HS-5 (cell line): ENCODE measurements around the gene PDE11A.

Source experiments
- DNase-seq: peaks from one replicate; pipeline ENCODE4 v3.0.0-alpha.2; 2012; ENCODE audit warnings: low read depth

The PDE11A gene

DNA sequence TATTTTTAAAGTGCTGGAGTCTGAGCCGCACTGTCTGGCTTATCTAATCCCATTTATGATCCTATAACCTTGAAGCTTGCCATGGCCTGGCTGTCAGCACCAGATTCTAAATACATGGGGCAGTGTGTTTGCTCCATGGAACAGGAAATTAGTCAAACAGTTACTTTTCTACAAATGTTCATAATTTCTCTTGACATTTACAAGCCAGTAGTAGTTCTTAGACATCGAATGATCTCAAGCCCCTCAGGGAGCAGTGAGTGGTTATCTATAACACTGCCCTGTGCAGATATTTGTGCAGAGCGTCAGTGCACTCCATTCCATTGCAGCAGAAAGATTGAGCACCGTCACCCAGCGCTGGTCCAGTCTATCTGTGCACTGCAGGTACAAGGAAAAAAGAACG lies 474.8 kb downstream of the PDE11A start:
- no peak for DNase-seq

DNA sequence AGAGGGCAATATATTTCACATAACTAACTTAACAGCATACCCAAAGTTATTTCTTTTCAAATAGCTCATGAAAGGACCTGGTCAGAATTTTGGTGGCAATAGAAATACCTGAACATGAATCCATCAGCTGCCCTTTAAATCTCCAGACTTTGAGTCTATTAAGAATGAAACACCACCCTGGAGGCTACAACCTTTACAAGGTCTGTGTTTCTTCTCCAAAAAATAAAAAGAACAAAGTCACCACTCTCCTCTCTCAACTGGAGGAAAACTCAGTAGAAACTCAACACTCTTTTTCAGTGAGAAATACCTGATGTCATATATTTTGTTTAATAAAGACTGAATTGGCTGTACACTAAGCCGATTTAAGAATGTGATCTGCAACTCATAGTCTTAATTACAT lies 475.7 kb downstream of the PDE11A start:
- DNase-seq = no peak

GRCh38 chr2:177595126-177595845 lies 477.3 kb downstream of the PDE11A start:
- no peak for DNase-seq

DNA sequence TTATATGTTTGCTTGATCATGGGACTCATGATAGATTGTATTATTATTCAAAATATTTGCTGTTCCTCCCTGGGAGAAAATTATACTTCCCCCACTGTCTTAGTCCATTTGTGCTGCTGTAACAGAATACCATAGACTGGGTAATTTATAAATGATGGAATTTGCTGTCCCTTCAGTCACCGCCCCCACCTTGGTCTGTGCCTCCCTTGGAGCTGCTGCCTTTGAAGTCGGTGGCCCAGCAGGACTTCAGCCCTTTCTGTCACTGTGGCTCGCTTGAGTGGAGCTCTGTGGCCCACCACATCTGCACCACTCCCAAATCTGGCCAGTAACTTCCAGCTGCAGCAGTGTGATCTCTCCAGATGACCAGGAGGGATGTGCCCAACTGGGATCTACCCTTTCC lies 479.2 kb downstream of the PDE11A start:
- DNase-seq = no peak

- DNase-seq = no peak
These were observed 479.6 kb downstream of the PDE11A start for GRCh38 chr2:177592945-177593344.

DNA sequence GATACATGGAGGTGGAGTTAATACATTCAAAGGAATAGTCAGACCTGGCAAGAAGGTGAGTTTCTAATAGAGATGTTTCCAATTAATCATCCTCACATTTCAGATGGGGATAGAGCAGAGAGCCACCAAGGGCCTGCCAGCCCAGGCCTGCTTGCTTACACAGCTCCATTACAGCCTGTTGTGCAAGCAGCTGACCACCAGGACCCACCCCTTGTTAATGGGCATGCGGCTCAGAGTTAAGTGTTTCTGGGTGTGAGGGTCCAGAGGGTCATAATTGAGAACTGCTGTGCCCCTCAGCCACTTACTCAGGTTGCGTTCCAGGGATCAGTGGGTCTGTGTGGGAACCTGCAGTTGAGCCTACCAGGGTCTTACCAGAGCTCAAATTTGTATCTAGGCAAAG lies 480.2 kb downstream of the PDE11A start:
- no peak for DNase-seq

DNA sequence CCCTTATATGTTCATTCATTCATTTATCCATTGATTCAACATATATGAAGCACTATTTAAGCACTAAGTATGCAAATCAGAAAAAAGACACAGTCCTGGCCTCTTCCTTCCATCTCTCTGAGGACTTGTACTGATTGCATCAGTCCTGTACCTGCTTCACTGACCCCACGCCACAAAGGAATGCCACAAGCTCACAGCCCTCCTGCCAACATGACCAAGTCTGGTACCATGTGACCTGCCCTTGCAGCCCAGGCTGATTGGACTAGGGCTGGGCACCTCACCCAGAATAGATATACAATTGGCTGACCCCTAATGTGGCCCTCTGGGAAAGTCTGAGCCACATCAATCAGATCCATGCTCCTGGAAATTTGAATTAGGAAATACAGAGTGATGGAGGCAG lies 483.4 kb downstream of the PDE11A start:
- no peak for DNase-seq

- no peak for DNase-seq
These were observed 483.9 kb downstream of the PDE11A start for GRCh38 chr2:177588671-177589070.

GRCh38 chr2:177587371-177587770 lies 485.2 kb downstream of the PDE11A start:
- DNase-seq = no peak

DNA sequence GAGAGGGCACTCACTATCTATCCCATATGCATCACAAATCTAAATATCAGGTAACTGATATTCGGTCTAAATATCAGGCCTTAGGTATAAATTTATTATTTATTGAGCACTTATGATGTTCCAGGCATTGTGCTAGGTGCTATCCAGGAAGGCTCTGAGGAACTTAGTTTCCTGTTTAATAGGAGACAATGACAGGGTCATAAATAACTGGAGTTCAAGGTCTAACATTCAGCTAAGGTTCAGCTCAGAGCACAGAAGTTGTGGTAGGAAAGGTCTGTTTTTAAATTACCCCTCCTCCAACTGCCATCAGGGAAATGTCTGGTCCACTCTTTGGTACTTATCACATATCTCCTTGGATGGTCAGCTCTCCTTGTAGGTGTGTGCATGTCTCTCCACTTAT lies 486.4 kb downstream of the PDE11A start:
- DNase-seq = no peak

GRCh38 chr2:177585234-177585863 lies 487.2 kb downstream of the PDE11A start:
- no peak for DNase-seq

GRCh38 chr2:177584030-177584692 lies 488.4 kb downstream of the PDE11A start:
- no peak for DNase-seq

DNA sequence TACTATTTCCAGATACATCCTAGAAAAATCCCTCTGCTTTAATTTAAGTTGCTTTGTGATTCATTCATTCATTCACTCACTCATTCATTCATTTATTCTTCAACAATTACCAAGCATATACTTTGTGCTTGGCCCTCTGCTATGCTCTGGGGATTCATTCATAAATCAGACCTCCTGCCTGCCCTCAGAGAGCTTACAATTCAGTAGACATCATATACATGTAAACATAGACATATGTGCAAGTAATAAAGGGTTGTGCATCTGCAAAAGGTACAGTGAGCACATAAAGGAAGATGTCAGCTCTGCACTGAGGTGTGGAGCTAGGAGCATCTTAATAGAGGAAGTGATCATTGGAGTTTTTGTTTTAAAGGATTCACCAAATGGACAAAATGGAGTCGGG lies 490.6 kb downstream of the PDE11A start:
- DNase-seq = no peak

DNA sequence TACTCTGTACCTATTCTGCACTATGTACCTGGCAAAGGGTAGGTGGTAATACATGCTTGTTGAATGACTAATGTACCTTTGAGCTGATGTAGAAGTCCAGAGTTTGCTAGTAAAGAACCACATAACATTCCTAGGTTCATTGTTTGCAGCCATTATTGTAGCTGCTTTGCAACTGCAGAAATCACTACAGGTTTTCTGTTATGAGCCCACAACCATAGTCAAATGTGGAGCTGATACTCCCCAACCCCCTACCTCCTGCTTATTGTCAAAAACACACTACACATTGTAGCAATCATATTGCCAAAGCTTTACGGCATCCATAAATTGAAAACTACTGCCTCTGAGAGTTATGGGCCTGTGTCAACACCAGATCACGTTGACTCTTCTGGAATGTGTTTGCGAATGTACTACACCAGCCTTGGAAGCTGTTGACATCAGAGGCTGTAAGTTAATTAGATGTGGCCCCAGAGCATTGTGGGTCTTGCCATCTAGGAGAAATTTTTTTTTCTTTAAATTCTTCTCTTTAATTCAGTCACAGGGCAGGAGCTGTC lies 493.0 kb downstream of the PDE11A start:
- no peak for DNase-seq

DNA sequence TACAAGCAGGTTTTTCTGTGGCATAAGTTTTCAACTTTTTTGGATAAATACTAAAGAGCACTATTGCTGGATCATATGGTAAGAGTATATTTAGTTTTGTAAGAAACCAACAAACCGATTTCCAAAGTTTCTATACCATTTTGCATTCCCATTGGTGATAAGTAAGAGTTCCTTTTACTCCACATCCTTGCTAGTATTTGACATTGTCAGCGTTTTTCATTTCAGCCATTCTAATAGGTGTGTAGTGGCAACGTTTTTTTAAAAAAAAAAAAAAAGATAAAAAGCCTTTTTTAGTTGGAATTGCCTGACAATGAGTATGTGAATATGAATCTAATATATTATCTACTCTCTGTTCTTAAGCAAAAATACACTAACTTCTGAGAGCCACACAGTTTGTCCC lies 494.1 kb downstream of the PDE11A start:
- no peak for DNase-seq

GRCh38 chr2:177577075-177577474 lies 495.5 kb downstream of the PDE11A start:
- DNase-seq = no peak

DNA sequence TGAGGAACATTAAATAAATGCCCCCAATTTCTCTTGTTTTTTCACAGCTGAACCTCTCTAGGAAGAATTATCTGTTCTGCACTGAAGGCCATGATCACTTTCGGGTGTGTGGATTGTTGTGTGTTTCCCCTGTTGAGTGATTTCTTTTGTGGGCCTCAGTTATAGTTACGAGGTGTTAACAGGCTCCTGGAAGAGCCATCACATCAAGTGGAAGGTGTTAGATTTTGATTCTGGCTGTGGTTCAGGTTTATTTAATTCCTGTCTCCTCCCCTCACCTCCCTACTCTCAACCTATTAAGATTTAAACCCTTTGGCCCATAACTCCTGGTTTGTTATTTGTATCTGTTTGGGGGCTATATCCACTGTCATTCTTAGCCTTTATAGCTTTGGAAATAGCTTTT lies 497.2 kb downstream of the PDE11A start:
- no peak for DNase-seq

DNA sequence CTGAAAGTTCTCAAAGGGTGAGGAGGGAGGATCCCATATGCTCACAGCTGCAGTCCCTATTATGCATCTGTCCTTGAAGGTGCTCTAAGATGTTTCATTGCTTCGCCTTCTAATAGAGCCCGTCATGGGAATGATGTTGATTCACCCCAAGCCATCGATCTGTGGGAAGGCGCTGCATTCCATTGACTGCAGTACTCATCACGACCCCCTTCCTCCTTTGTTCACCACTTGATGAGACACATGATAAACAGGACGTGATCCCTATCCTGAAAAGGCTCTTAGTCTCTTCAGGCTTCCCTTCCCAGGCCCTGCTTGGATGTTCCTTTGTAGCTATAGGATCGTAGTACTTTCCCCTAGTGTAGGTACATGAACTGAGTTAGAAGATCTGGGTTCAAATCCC lies 498.2 kb downstream of the PDE11A start:
- no peak for DNase-seq
